H9 (cell line): ENCODE data around the gene ATP13A1. TPM values are rescaled to one million over a fixed set of nuclear protein-coding genes. Genes with fewer than 3 reads are reported as not detected.

Experiments used
- DNase-seq: peaks from one replicate; pipeline ENCODE4 v3.0.0-alpha.2; 2017
- H2AFZ ChIP-seq: one replicate; pipeline ENCODE4 v1.6.1; 2013; ENCODE audit warnings: mild to moderate bottlenecking, low read length, control low read depth, moderate library complexity
- H2AK5ac ChIP-seq: 2 replicates; pipeline ENCODE4 v1.6.1; 2013; ENCODE audit warnings: low read length, control low read depth, mixed read lengths; ENCODE audit not compliant: insufficient read length
- H2BK120ac ChIP-seq: one replicate; pipeline ENCODE4 v1.6.1; 2013; ENCODE audit warnings: low read depth, mild to moderate bottlenecking, low read length, control low read depth, inconsistent platforms; ENCODE audit not compliant: poor library complexity, severe bottlenecking
- H2BK12ac ChIP-seq: 2 replicates; pipeline ENCODE4 v1.6.1; 2013; ENCODE audit warnings: low read length, control low read depth, mixed read lengths, low read depth; ENCODE audit not compliant: insufficient read length
- H2BK15ac ChIP-seq: 2 replicates; pipeline ENCODE4 v1.6.1; 2013; ENCODE audit warnings: low read depth, low read length, control low read depth
- H2BK20ac ChIP-seq: one replicate; pipeline ENCODE4 v1.6.1; 2013; ENCODE audit warnings: low read depth, mild to moderate bottlenecking, low read length, control low read depth, inconsistent platforms; ENCODE audit not compliant: poor library complexity, severe bottlenecking
- H2BK5ac ChIP-seq: 2 replicates; pipeline ENCODE4 v1.6.1; 2013; ENCODE audit warnings: low read length, control low read depth, mixed read lengths; ENCODE audit not compliant: insufficient read length
- H3K14ac ChIP-seq: 2 replicates; pipeline ENCODE4 v1.6.1; 2013; ENCODE audit warnings: low read length, control low read depth; ENCODE audit not compliant: insufficient read depth
- H3K18ac ChIP-seq: 2 replicates; pipeline ENCODE4 v1.6.1; 2013; ENCODE audit warnings: low read depth, mild to moderate bottlenecking, mixed read lengths, low read length, control low read depth; ENCODE audit not compliant: insufficient read length
- H3K23ac ChIP-seq: 2 replicates; pipeline ENCODE4 v1.6.1; 2013; ENCODE audit warnings: low read length, control low read depth, mixed read lengths, low read depth; ENCODE audit not compliant: insufficient read length
- H3K23me2 ChIP-seq: 2 replicates; pipeline ENCODE4 v1.6.1; 2013; ENCODE audit warnings: low read depth, mild to moderate bottlenecking, mixed read lengths, low read length, control low read depth; ENCODE audit not compliant: insufficient read length, poor library complexity, severe bottlenecking
- H3K27ac ChIP-seq: 2 replicates; pipeline ENCODE4 v1.5.1; 2013; ENCODE audit warnings: low read length, control low read depth, mixed read lengths, low read depth; ENCODE audit not compliant: insufficient read length
- H3K27me3 ChIP-seq: 2 replicates; pipeline ENCODE4 v1.6.1; 2013; ENCODE audit warnings: low read length, control low read depth, inconsistent platforms; ENCODE audit not compliant: insufficient read depth
- H3K4ac ChIP-seq: 2 replicates; pipeline ENCODE4 v1.6.1; 2013; ENCODE audit warnings: low read depth, mild to moderate bottlenecking, control low read depth, inconsistent platforms, low read length, moderate library complexity
- H3K4me1 ChIP-seq: 2 replicates; pipeline ENCODE4 v1.6.1; 2013; ENCODE audit warnings: low read length, control low read depth, inconsistent platforms; ENCODE audit not compliant: insufficient read depth
- H3K4me2 ChIP-seq: 2 replicates; pipeline ENCODE4 v1.6.1; 2013; ENCODE audit warnings: low read length, control low read depth, mixed read lengths; ENCODE audit not compliant: insufficient read length, insufficient read depth
- H3K56ac ChIP-seq: 2 replicates; pipeline ENCODE4 v1.6.1; 2013; ENCODE audit warnings: low read depth, mild to moderate bottlenecking, mixed read lengths, low read length, control low read depth; ENCODE audit not compliant: insufficient read length
- H3K79me1 ChIP-seq: 2 replicates; pipeline ENCODE4 v1.6.1; 2013; ENCODE audit warnings: low read depth, mild to moderate bottlenecking, moderate library complexity, low read length, control low read depth, inconsistent platforms; ENCODE audit not compliant: insufficient read depth, poor library complexity, severe bottlenecking
- H3K79me2 ChIP-seq: 2 replicates; pipeline ENCODE4 v1.6.1; 2013; ENCODE audit warnings: low read length, control low read depth, inconsistent platforms; ENCODE audit not compliant: insufficient read depth
- H3K9ac ChIP-seq: 2 replicates; pipeline ENCODE4 v1.6.1; 2013; ENCODE audit warnings: low read length, control low read depth, mixed read lengths; ENCODE audit not compliant: insufficient read length; ENCODE audit errors: extremely low read depth
- H3K9me3 ChIP-seq: one replicate; pipeline ENCODE4 v1.6.1; 2013; ENCODE audit warnings: low read depth, low read length, inconsistent platforms; ENCODE audit not compliant: control insufficient read depth
- H3T11ph ChIP-seq: one replicate; pipeline ENCODE4 v1.6.1; 2013; ENCODE audit warnings: mild to moderate bottlenecking, low read length, control low read depth, inconsistent platforms
- H4K20me1 ChIP-seq: one replicate; pipeline ENCODE4 v1.6.1; 2013; ENCODE audit not compliant: control insufficient read depth, insufficient read length, insufficient read depth
- H4K5ac ChIP-seq: 2 replicates; pipeline ENCODE4 v1.6.1; 2013; ENCODE audit warnings: low read depth, mild to moderate bottlenecking, mixed read lengths, low read length, control low read depth; ENCODE audit not compliant: insufficient read length
- H4K8ac ChIP-seq: replicated peaks from 2 replicates; pipeline ENCODE4 v1.6.1; 2013; ENCODE audit warnings: low read length, control low read depth, mixed read lengths, low read depth; ENCODE audit not compliant: insufficient read length
- H4K91ac ChIP-seq: 2 replicates; pipeline ENCODE4 v1.6.1; 2013; ENCODE audit warnings: low read depth, mild to moderate bottlenecking, moderate library complexity, mixed read lengths, low read length, control low read depth; ENCODE audit not compliant: insufficient read length
- H3K27ac Mint-ChIP-seq, 3 experiments: 2 replicates in 2 of 3; 3 replicates in 1 of 3; pipeline ENCODE4 v1.8.0; 2020 to 2021; ENCODE audit warnings: mixed read lengths in 3 of 3, mild to moderate bottlenecking in 1 of 3, moderate library complexity in 1 of 3
- H3K27me3 Mint-ChIP-seq: 2 replicates; pipeline ENCODE4 v1.8.0; 2021; ENCODE audit warnings: low read depth, mild to moderate bottlenecking, moderate library complexity, mixed read lengths
- H3K36me3 Mint-ChIP-seq, 3 experiments: 2 replicates in 2 of 3; 3 replicates in 1 of 3; pipeline ENCODE4 v1.8.0; 2020 to 2021; ENCODE audit warnings: low read depth in 3 of 3, mixed read lengths in 3 of 3; ENCODE audit not compliant: insufficient read depth in 1 of 3
- H3K4me1 Mint-ChIP-seq, 2 experiments: 2 replicates each; pipeline ENCODE4 v1.8.0; 2020; ENCODE audit warnings: mixed read lengths in 2 of 2
- H3K4me3 Mint-ChIP-seq, 2 experiments: 2 replicates in 1 of 2; 3 replicates in 1 of 2; pipeline ENCODE4 v1.8.0; 2020 to 2021; ENCODE audit warnings: mild to moderate bottlenecking in 2 of 2, mixed read lengths in 2 of 2, moderate library complexity in 1 of 2
- H3K9me3 Mint-ChIP-seq, 2 experiments: 2 replicates in 1 of 2; 3 replicates in 1 of 2; pipeline ENCODE4 v1.8.0; 2020; ENCODE audit warnings: mild to moderate bottlenecking in 2 of 2, mixed read lengths in 2 of 2, moderate library complexity in 1 of 2
- CTCF ChIP-seq: fragments of 200-600 bp; sonication (generic); conservative IDR thresholded peaks from 3 replicates; pipeline ENCODE4 v1.8.0; 2021; ENCODE audit warnings: antibody characterized with exemption, mild to moderate bottlenecking
- WGBS: extraction: QIAGEN DNeasy Blood & Tissue Kit; methylation state at CpG from one replicate; pipeline ENCODE4 v1.1.7; 2013; ENCODE audit warnings: missing lambda C conversion rate, low lambda C conversion rate, mixed read lengths; ENCODE audit not compliant: insufficient read length; ENCODE audit errors: extremely low coverage; 5-methylcytosine and 5-hydroxymethylcytosine counted together
- total RNA-seq: library from RNA; stranded (reverse); gene quantifications from 2 replicates; pipeline ENCODE4 v1.2.1, GENCODE V29; 2021

The ATP13A1 gene
- total RNA-seq, 1 experiment from 2014 or later, result 67.8 TPM

DNA sequence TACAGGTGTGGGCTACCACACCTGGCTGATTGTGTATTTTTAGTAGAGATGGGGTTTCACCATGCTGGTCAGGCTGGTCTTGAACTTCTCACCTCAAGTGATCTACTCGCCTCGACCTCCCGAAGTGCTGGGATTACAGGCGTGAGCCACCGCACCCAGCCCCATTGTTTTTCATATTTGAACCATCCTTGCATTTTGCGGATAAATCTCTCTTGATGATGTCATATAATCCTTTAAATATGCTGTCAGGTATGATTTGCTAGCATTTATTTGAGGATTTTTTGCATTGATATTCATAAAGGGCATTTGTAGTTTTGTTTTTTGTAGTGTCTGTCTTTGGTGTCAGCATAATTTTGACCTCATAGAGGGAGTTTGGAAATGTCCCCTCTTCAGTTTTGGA is 10.8 kb upstream of the ATP13A1 start:
- Mint-ChIP-seq H3K27ac (no peak overlapping the region), H3K36me3 (peaks cover 68 to 77% (median 76%) of the 10 kb centered on the region in 3 experiments), H3K9me3 (peaks cover 9 to 38% of the 10 kb centered on the region in 2 experiments; a peak in 4 of 5 replicates), H3K4me1 (peaks cover 20% of the 10 kb centered on the region in 2 experiments), H3K27me3 (no peaks in the 10 kb centered on the region), H3K4me3 (no peak overlapping the region)
- Histone ChIP-seq H3K23ac (no peak overlapping the region), H3T11ph (no peak overlapping the region), H2BK120ac (no peak overlapping the region), H4K5ac (no peak overlapping the region), H3K4me1 (peaks cover 4% of the 10 kb centered on the region; the same call in 1 of the 2 replicates), H3K23me2 (peaks cover 10% of the 10 kb centered on the region), H3K4ac (no peak overlapping the region), H2AK5ac (no peak overlapping the region), H3K9ac (no peak overlapping the region), H3K18ac (no peak overlapping the region), H4K20me1 (no peaks in the 10 kb centered on the region), H4K8ac (no peak overlapping the region), H3K56ac (no peak overlapping the region), H2BK15ac (no peak overlapping the region), H2BK20ac (no peak overlapping the region), H3K27ac (no peak overlapping the region), H3K4me2 (no peak overlapping the region), H3K79me2 (peaks cover 13% of the 10 kb centered on the region; the same call in 1 of the 2 replicates), H3K14ac (no peak overlapping the region), H3K9me3 (no peaks in the 10 kb centered on the region), H2BK5ac (no peak overlapping the region), H3K79me1 (peaks cover 17% of the 10 kb centered on the region), H3K27me3 (no peaks in the 10 kb centered on the region), H2BK12ac (no peak overlapping the region), H4K91ac (no peak overlapping the region), H2AFZ (no peak overlapping the region)
- DNase-seq, result no peak
- no CpG with 5 or more reads among the region's 6 CpGs for WGBS
- TF ChIP-seq CTCF, result no peak
